HCT116 (cell line): Measurements from ENCODE around the gene HMGCLL1.
A peak's percentile ranks its signal among the peaks of the same experiment; 100 is the strongest.

Experiments used
- CBX3 ChIP-seq: IDR thresholded peaks from 2 replicates; pipeline ENCODE4 v1.6.1; 2012; ENCODE audit warnings: low read depth
- CTCF ChIP-seq, 3 experiments: fragments of 200-600 bp in 1 of 3; sonication (generic) in 1 of 3; IDR thresholded peaks in 2 of 3; conservative IDR thresholded peaks in 1 of 3; 2 replicates each; pipeline ENCODE4 v1.5.1; 2012 to 2017; ENCODE audit warnings: low read depth in 2 of 3, low read length in 2 of 3, antibody characterized with exemption in 1 of 3, borderline replicate concordance in 1 of 3, control low read depth in 1 of 3, mild to moderate bottlenecking in 1 of 3, mixed read lengths in 1 of 3, mixed run types in 1 of 3, moderate library complexity in 1 of 3; ENCODE audit not compliant: insufficient read depth in 1 of 3
- EGR1 ChIP-seq: IDR thresholded peaks from 2 replicates; pipeline ENCODE4 v1.6.1; 2012; ENCODE audit warnings: low read depth
- ELF1 ChIP-seq: IDR thresholded peaks from 2 replicates; pipeline ENCODE4 v1.6.1; 2012; ENCODE audit warnings: low read depth, borderline replicate concordance
- EZH2 ChIP-seq: fragments of 200-600 bp; sonication (generic); IDR thresholded peaks from 2 replicates; pipeline ENCODE4 v1.6.1; 2017; ENCODE audit warnings: antibody characterized with exemption, mixed run types
- MAX ChIP-seq: IDR thresholded peaks from 2 replicates; pipeline ENCODE4 v1.6.1; 2012
- POLR2A ChIP-seq: IDR thresholded peaks from 2 replicates; pipeline ENCODE4 v1.7.0; 2011; ENCODE audit warnings: borderline replicate concordance; ENCODE audit not compliant: insufficient read depth, insufficient read length; ENCODE audit errors: extremely low read depth
- POLR2AphosphoS5 ChIP-seq: IDR thresholded peaks from 2 replicates; pipeline ENCODE4 v1.6.1; 2011; ENCODE audit warnings: mild to moderate bottlenecking, low read depth, low read length, moderate library complexity
- REST ChIP-seq: IDR thresholded peaks from 2 replicates; pipeline ENCODE4 v1.6.1; 2012; ENCODE audit warnings: low read depth
- ZFX ChIP-seq: fragments of 450-650 bp; IDR thresholded peaks from 2 replicates; pipeline ENCODE4 v1.6.1; 2017

GRCh38 chr6:55512904-55513303 lies 66.1 kb downstream of the HMGCLL1 start:
- TF ChIP-seq POLR2A (no peak), POLR2AphosphoS5 (no peak), CTCF (IDR thresholded peaks at IDR 0.05 in 2 of 3, conservative IDR thresholded peaks at IDR 0.05 in 1 of 3; ENCODE audit: borderline replicate concordance in 1 of 3, insufficient read depth in 1 of 3, low read depth in 2 of 3, low read length in 2 of 3) (peak in 2 of 3 experiments; percentile 42 to 46; a peak in 4 of 6 replicates), EGR1 (no peak), REST (no peak), MAX (no peak), CBX3 (no peak), ZFX (no peak), EZH2 (no peak), ELF1 (no peak)
